OCI-LY3 (cell line): ENCODE data around the gene MAZ.

Experiments used
- H2AFZ ChIP-seq: fragments of 200-600, 300-600 bp; shearing (Covaris generic); 2 replicates; pipeline ENCODE4 v1.6.0; 2014; ENCODE audit warnings: antibody characterized with exemption, low read depth, low read length
- H3K27ac ChIP-seq: fragments of 200-600, 300-600 bp; sonication (generic); 2 replicates; pipeline ENCODE4 v1.5.1; 2014; ENCODE audit warnings: mild to moderate bottlenecking, low read length, moderate library complexity, mixed read lengths
- H3K27me3 ChIP-seq: fragments of 200-600, 300-600 bp; sonication (generic); 2 replicates; pipeline ENCODE4 v1.6.1; 2014; ENCODE audit warnings: low read depth, low read length, mixed read lengths
- H3K36me3 ChIP-seq: fragments of 200-600, 300-600 bp; sonication (generic); replicated peaks from 2 replicates; pipeline ENCODE3; 2014; ENCODE audit warnings: low read depth, low read length, mixed read lengths
- H3K4me1 ChIP-seq: fragments of 300-600, 200-600 bp; sonication (generic); 2 replicates; pipeline ENCODE4 v1.6.1; 2014; ENCODE audit warnings: low read length, mixed read lengths
- H3K4me2 ChIP-seq: fragments of 200-600, 300-600 bp; sonication (generic); 2 replicates; pipeline ENCODE4 v1.6.1; 2014; ENCODE audit warnings: low read length, mixed read lengths
- H3K4me3 ChIP-seq: fragments of 300-600, 200-600 bp; sonication (generic); 2 replicates; pipeline ENCODE4 v1.5.1; 2014; ENCODE audit warnings: antibody characterized with exemption, mild to moderate bottlenecking, low read length, moderate library complexity
- H3K79me2 ChIP-seq: fragments of 300-600, 200-600 bp; shearing (Covaris generic); 2 replicates; pipeline ENCODE4 v1.6.1; 2014; ENCODE audit warnings: mild to moderate bottlenecking, low read length, mixed read lengths
- H3K9ac ChIP-seq: fragments of 300-600, 200-600 bp; shearing (Covaris generic); 2 replicates; pipeline ENCODE4 v1.6.0; 2014; ENCODE audit warnings: mild to moderate bottlenecking, low read length, moderate library complexity
- H3K9me3 ChIP-seq: fragments of 200-600, 300-600 bp; shearing (Covaris generic); 2 replicates; pipeline ENCODE4 v1.6.1; 2014; ENCODE audit warnings: low read length, mixed read lengths; ENCODE audit not compliant: insufficient read depth
- H4K20me1 ChIP-seq: fragments of 200-600, 300-600 bp; sonication (generic); 2 replicates; pipeline ENCODE4 v1.6.1; 2016; ENCODE audit warnings: low read length, mixed read lengths; ENCODE audit not compliant: insufficient read depth
- EZH2phosphoT487 ChIP-seq: fragments of 200-600 bp; shearing (Covaris generic); IDR thresholded peaks from 2 replicates; pipeline ENCODE4 v1.6.1; 2018; ENCODE audit warnings: antibody characterized with exemption, mixed run types, low read depth
- TF ChIP-seq, protein P1 (sequence below): fragments of 200-600, 300-600 bp; sonication (generic); IDR thresholded peaks from 2 replicates; pipeline ENCODE4 v1.5.1; 2014; ENCODE audit warnings: antibody characterized with exemption, low read length, low read depth

MAZ gene

DNA sequence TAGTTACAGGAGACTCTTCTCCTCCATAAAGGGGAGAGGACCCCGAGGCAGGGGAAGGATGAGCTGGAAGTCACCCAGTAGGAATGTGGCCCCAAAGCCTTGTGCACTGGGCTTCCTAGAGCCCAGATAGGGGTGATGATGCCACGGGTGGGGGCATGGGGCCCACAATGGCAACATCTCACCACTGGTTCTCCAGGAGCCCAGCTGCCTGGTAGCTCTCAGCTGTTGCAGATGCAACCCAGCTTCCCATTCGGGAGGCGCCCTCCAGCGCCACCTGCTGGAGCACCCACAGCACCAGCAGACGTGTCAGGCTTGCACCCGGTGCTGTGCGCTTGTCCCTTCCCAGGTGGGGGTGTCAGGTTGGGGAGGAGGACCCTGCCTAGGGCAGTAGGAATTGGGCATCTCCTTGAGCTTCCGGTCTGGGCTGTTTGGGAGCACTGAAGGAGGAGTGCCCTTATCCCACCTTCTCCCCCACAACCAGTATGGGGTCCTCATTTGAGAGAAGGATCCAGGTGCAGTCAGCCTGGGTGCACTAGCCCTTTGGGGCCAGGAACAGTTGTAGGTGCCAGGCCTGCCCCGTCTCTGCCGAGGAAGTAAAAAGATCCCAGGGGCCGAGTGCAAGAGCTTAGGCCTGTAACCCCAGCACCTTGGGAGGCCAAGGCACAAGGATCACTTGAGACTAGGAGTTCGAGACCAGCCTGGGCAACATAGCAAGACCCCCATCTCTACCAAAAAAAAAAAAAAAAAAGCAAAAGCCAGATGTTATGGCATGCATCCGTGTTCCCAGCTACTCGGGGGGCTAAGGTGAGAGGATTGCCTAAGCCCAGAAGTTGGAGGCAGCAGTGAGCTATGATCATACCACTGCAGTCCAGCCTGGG lies 42.3 kb downstream of the MAZ start:
- H3K4me2 ChIP-seq, result no peak overlapping the region

DNA sequence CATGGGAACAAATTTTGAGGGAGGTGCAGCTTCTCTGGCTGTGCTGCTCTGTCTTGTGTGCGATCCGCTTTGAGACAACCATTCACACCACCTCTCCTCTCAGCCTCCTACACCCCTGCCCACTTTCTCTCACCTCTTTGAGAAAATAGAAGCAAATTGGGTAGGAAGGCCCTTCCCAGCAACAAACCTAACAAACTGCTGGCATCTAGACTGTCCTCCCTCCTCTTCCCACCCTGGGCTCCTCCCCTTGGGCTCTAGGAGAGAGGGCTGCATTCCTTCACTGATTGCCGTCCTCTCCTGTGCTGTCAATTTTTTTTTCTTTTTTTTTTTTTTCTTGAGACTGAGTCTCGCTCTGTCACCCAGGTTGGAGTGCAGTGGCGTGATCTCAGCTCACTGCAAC lies 43.2 kb downstream of the MAZ start:
- Histone ChIP-seq H3K27me3 (no peaks in the 10 kb centered on the region), H3K9ac (no peak overlapping the region), H3K9me3 (no peaks in the 10 kb centered on the region), H4K20me1 (no peaks in the 10 kb centered on the region), H3K27ac (no peak overlapping the region), H3K79me2 (no peaks in the 10 kb centered on the region), H3K36me3 (no peaks in the 10 kb centered on the region), H3K4me3 (no peak overlapping the region), H2AFZ (no peak overlapping the region), H3K4me2 (no peak overlapping the region), H3K4me1 (no peaks in the 10 kb centered on the region)
- TF ChIP-seq, protein P1, sequence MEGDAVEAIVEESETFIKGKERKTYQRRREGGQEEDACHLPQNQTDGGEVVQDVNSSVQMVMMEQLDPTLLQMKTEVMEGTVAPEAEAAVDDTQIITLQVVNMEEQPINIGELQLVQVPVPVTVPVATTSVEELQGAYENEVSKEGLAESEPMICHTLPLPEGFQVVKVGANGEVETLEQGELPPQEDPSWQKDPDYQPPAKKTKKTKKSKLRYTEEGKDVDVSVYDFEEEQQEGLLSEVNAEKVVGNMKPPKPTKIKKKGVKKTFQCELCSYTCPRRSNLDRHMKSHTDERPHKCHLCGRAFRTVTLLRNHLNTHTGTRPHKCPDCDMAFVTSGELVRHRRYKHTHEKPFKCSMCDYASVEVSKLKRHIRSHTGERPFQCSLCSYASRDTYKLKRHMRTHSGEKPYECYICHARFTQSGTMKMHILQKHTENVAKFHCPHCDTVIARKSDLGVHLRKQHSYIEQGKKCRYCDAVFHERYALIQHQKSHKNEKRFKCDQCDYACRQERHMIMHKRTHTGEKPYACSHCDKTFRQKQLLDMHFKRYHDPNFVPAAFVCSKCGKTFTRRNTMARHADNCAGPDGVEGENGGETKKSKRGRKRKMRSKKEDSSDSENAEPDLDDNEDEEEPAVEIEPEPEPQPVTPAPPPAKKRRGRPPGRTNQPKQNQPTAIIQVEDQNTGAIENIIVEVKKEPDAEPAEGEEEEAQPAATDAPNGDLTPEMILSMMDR, result no peak
- TF ChIP-seq EZH2phosphoT487, result no peak

More for the DNA sequence above, 42.3 kb downstream of the MAZ start:
- Histone ChIP-seq H2AFZ (no peak overlapping the region), H3K9me3 (no peaks in the 10 kb centered on the region), H3K27ac (no peak overlapping the region), H3K9ac (no peak overlapping the region), H3K4me3 (no peak overlapping the region), H3K4me1 (no peaks in the 10 kb centered on the region), H3K79me2 (no peaks in the 10 kb centered on the region), H4K20me1 (no peaks in the 10 kb centered on the region), H3K36me3 (no peaks in the 10 kb centered on the region), H3K27me3 (no peaks in the 10 kb centered on the region)
- TF ChIP-seq EZH2phosphoT487, result no peak
- TF ChIP-seq, protein P1, result peak; percentile 79

DNA sequence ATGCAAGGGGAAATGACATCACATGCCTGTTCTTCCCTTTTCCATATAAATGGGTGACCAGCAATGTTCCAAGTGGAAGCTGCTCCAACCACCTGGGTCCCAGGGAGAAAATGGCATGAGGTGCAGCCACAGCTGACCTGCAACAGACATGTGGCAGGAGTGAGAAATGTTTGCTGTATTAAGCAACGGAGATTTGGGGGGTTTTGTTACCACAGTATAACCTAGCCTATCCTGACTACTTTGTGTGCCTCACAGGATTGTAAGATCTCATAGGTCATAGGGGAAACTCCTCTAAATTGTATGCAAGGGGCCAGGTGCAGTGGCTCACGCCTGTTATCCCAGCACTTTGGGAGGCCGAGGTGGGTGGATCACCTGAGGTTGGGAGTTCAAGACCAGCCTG lies 44.7 kb downstream of the MAZ start:
- H3K4me2 ChIP-seq, result no peak overlapping the region
- H3K27ac ChIP-seq, result no peak overlapping the region
- no peak overlapping the region for H2AFZ ChIP-seq
- no peaks in the 10 kb centered on the region for H3K4me1 ChIP-seq
- no peak overlapping the region for H3K9ac ChIP-seq
- H4K20me1 ChIP-seq, result no peaks in the 10 kb centered on the region
- H3K36me3 ChIP-seq, result no peaks in the 10 kb centered on the region
- H3K27me3 ChIP-seq, result no peaks in the 10 kb centered on the region
- TF ChIP-seq EZH2phosphoT487, result no peak
- TF ChIP-seq, protein P1, result no peak
- H3K79me2 ChIP-seq, result no peaks in the 10 kb centered on the region
- H3K4me3 ChIP-seq, result no peak overlapping the region
- no peaks in the 10 kb centered on the region for H3K9me3 ChIP-seq

DNA sequence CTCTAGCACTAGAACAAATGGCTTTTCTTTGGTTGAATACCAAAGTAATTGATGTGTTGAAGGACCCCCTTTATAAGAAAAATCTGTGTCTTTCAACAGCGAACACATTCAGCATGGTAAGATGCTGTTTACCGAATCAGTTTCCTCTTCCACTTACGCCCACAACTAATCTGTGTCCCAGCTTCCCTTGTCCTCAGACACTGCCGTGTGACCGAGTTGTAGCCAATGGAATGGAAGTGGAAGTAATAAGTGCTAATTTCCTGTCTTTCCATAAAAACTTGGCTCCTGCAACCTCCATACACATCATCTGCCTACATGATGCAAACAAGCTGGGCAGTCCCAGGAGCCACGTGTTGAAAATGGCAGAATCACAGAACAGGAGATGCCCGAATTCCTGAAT lies 46.3 kb downstream of the MAZ start:
- Histone ChIP-seq H3K4me2 (no peak overlapping the region), H3K79me2 (no peaks in the 10 kb centered on the region), H3K27ac (no peak overlapping the region), H3K27me3 (no peaks in the 10 kb centered on the region), H3K9me3 (no peaks in the 10 kb centered on the region), H3K4me3 (no peak overlapping the region), H3K9ac (no peak overlapping the region), H4K20me1 (no peaks in the 10 kb centered on the region), H3K4me1 (no peaks in the 10 kb centered on the region), H2AFZ (no peak overlapping the region), H3K36me3 (no peaks in the 10 kb centered on the region)
- no peak for TF ChIP-seq EZH2phosphoT487
- TF ChIP-seq, protein P1, result no peak
